HCT116 (cell line): ENCODE measurements around the gene TNFRSF18. TPM values are rescaled to one million over a fixed set of nuclear protein-coding genes. Genes with fewer than 3 reads are reported as not detected.

Experiments used
- ATAC-seq: fragments of 200-7000 bp; cut with Tn5 transposase; 2 replicates; pipeline ENCODE4 v1.9.1; 2020; ENCODE audit warnings: mild to moderate bottlenecking, moderate library complexity
- BruUV-seq: library from RNA; stranded (reverse); fragments of 400-500 nt; replicated peaks from 2 replicates; lab custom pipeline; 2021; lab: Mats Ljungman, UMichigan
- CTCF ChIA-PET: fragments of 300-600 bp; sonication (Branson Sonifier 250); formaldehyde crosslinking; loops from one replicate; lab custom pipeline; 2021; ENCODE audit warnings: antibody characterized with exemption; lab: Charles Lee
- POLR2A ChIA-PET: fragments of 300-600, 350-600 bp; sonication (Branson Sonifier 250); formaldehyde crosslinking; loops from one replicate; lab custom pipeline; 2021; ENCODE audit warnings: antibody characterized with exemption; lab: Charles Lee
- RAD21 ChIA-PET, 2 experiments: fragments of 300-600 bp; sonication (Branson Sonifier 250); formaldehyde crosslinking; loops; one replicate each; lab custom pipeline; 2023; ENCODE audit warnings: low total read pairs in 2 of 2; ENCODE audit not compliant: uncharacterized antibody in 2 of 2, unreplicated experiment in 2 of 2, low non-redundant PET in 1 of 2; lab: Charles Lee
- DNase-seq: peaks from one replicate; pipeline ENCODE4 v3.0.0-alpha.2; 2010; ENCODE audit warnings: low read depth, low spot score
- H2AFZ ChIP-seq: fragments of 200-600 bp; shearing (Covaris generic), sonication (generic); 2 replicates; pipeline ENCODE4 v1.6.1; 2017; ENCODE audit warnings: low read depth, mixed run types, mixed read lengths, antibody characterized with exemption, low read length; ENCODE audit not compliant: poor library complexity, severe bottlenecking
- H3K27ac ChIP-seq: 2 replicates; pipeline ENCODE4 v1.5.1; 2012; ENCODE audit warnings: low read depth, low read length
- H3K27me3 ChIP-seq: fragments of 200-600 bp; sonication (generic); 2 replicates; pipeline ENCODE4 v1.6.1; 2016; ENCODE audit warnings: mixed run types, low read length, mixed read lengths; ENCODE audit not compliant: insufficient read depth
- H3K36me3 ChIP-seq, 2 experiments: fragments of 200-500 bp in 1 of 2; fragments of 200-600 bp in 1 of 2; sonication (Bioruptor generic) in 1 of 2; sonication (generic) in 1 of 2; 2 replicates each; pipeline versions ENCODE4 v1.5.1 to v1.6.1; 2014 to 2016; ENCODE audit warnings: low read length in 2 of 2, inconsistent platforms in 1 of 2, mixed read lengths in 1 of 2, mixed run types in 1 of 2; ENCODE audit not compliant: insufficient read depth in 2 of 2, control insufficient read depth in 1 of 2
- H3K4me1 ChIP-seq, 2 experiments: fragments of 200-600 bp in 1 of 2; sonication (generic) in 1 of 2; 2 replicates each; pipeline versions ENCODE4 v1.5.1 to v1.6.1; 2012 to 2017; ENCODE audit warnings: low read length in 2 of 2, inconsistent platforms in 1 of 2, mild to moderate bottlenecking in 1 of 2, mixed read lengths in 1 of 2, mixed run types in 1 of 2, moderate library complexity in 1 of 2; ENCODE audit not compliant: insufficient read depth in 2 of 2, control insufficient read depth in 1 of 2
- H3K4me2 ChIP-seq: fragments of 200-600 bp; sonication (generic); 2 replicates; pipeline ENCODE4 v1.6.1; 2017; ENCODE audit warnings: mixed run types, low read length, mixed read lengths
- H3K4me3 ChIP-seq, 2 experiments: fragments of 200-600 bp in 1 of 2; sonication (generic) in 1 of 2; replicated peaks in 1 of 2; 2 replicates each; pipeline ENCODE4 v1.5.1; 2011 to 2016; ENCODE audit warnings: low read length in 2 of 2, control low read depth in 1 of 2, low read depth in 1 of 2, mild to moderate bottlenecking in 1 of 2, mixed read lengths in 1 of 2, mixed run types in 1 of 2
- H3K79me2 ChIP-seq: fragments of 200-600 bp; sonication (generic); 2 replicates; pipeline ENCODE4 v1.6.1; 2017; ENCODE audit warnings: mild to moderate bottlenecking, mixed run types, low read length, moderate library complexity, mixed read lengths; ENCODE audit not compliant: insufficient read depth
- H3K9ac ChIP-seq: fragments of 200-600 bp; sonication (generic); 2 replicates; pipeline ENCODE4 v1.6.1; 2016; ENCODE audit warnings: low read length, mixed read lengths
- H3K9me2 ChIP-seq: fragments of 200-600 bp; sonication (generic), shearing (Covaris generic); 2 replicates; pipeline ENCODE4 v1.6.1; 2017; ENCODE audit warnings: mixed run types, mild to moderate bottlenecking, moderate library complexity; ENCODE audit not compliant: insufficient read depth
- H3K9me3 ChIP-seq, 2 experiments: fragments of 200-500 bp in 1 of 2; fragments of 200-600 bp in 1 of 2; sonication (Bioruptor generic) in 1 of 2; sonication (generic) in 1 of 2; 2 replicates each; pipeline ENCODE4 v1.6.1; 2014 to 2017; ENCODE audit warnings: low read length in 2 of 2, mixed read lengths in 2 of 2, inconsistent platforms in 1 of 2, low read depth in 1 of 2, mild to moderate bottlenecking in 1 of 2, mixed run types in 1 of 2, moderate library complexity in 1 of 2; ENCODE audit not compliant: control insufficient read depth in 1 of 2, insufficient read depth in 1 of 2
- H4K20me1 ChIP-seq: fragments of 200-600 bp; sonication (generic), shearing (Covaris generic); 2 replicates; pipeline ENCODE4 v1.6.1; 2017; ENCODE audit warnings: mixed run types, mild to moderate bottlenecking, moderate library complexity; ENCODE audit not compliant: insufficient read depth
- CBX3 ChIP-seq: IDR thresholded peaks from 2 replicates; pipeline ENCODE4 v1.6.1; 2012; ENCODE audit warnings: low read depth
- ELF1 ChIP-seq: IDR thresholded peaks from 2 replicates; pipeline ENCODE4 v1.6.1; 2012; ENCODE audit warnings: low read depth, borderline replicate concordance
- FOSL1 ChIP-seq: IDR thresholded peaks from 2 replicates; pipeline ENCODE4 v1.6.1; 2012; ENCODE audit warnings: low read depth
- RAD21 ChIP-seq: IDR thresholded peaks from 2 replicates; pipeline ENCODE4 v1.6.1; 2012; ENCODE audit warnings: low read depth, mild to moderate bottlenecking
- SIN3A ChIP-seq: IDR thresholded peaks from 2 replicates; pipeline ENCODE4 v1.6.1; 2012; ENCODE audit warnings: low read depth
- SP1 ChIP-seq: IDR thresholded peaks from 2 replicates; pipeline ENCODE4 v1.6.1; 2012; ENCODE audit warnings: low read depth
- SRF ChIP-seq: IDR thresholded peaks from 2 replicates; pipeline ENCODE4 v1.6.1; 2012; ENCODE audit warnings: low read depth
- TCF7L2 ChIP-seq: IDR thresholded peaks from 2 replicates; pipeline ENCODE4 v1.7.0; 2011; ENCODE audit warnings: borderline replicate concordance, inconsistent platforms; ENCODE audit not compliant: insufficient read depth, insufficient read length; ENCODE audit errors: extremely low read depth
- YY1 ChIP-seq: IDR thresholded peaks from 2 replicates; pipeline ENCODE4 v1.6.1; 2011; ENCODE audit warnings: low read length, low read depth, moderate library complexity, mild to moderate bottlenecking; ENCODE audit not compliant: insufficient replicate concordance; ENCODE audit errors: extremely low read depth
- ZFX ChIP-seq: fragments of 450-650 bp; IDR thresholded peaks from 2 replicates; pipeline ENCODE4 v1.6.1; 2017
- ZNF274 ChIP-seq: fragments of 200-500 bp; sonication (Bioruptor generic); IDR thresholded peaks from 2 replicates; pipeline ENCODE4 v1.6.1; 2014; ENCODE audit warnings: mild to moderate bottlenecking, low read depth, low read length, inconsistent platforms
- intact Hi-C: fragments of 100-400 bp; cut with micrococcal nuclease; formaldehyde crosslinking; loops from 2 replicates; pipeline ENCODE4 v1.10.0; 2022
- total RNA-seq: library from RNA; stranded (reverse); gene quantifications from one replicate; pipeline ENCODE4 v1.2.1, GENCODE V29; 2021; ENCODE audit not compliant: unreplicated experiment
- TF ChIP-seq, protein P1 (sequence below), 3 experiments: fragments of 200-600 bp in 1 of 3; sonication (generic) in 1 of 3; IDR thresholded peaks in 2 of 3; conservative IDR thresholded peaks in 1 of 3; 2 replicates each; pipeline ENCODE4 v1.5.1; 2012 to 2017; ENCODE audit warnings: low read depth in 2 of 3, low read length in 2 of 3, antibody characterized with exemption in 1 of 3, borderline replicate concordance in 1 of 3, control low read depth in 1 of 3, mild to moderate bottlenecking in 1 of 3, mixed read lengths in 1 of 3, mixed run types in 1 of 3, moderate library complexity in 1 of 3; ENCODE audit not compliant: insufficient read depth in 1 of 3
- TF ChIP-seq, protein P2 (sequence below): IDR thresholded peaks from 2 replicates; pipeline ENCODE4 v1.6.1; 2012

The TNFRSF18 gene
- total RNA-seq, 1 experiment from 2014 or later: 56.2 TPM

DNA sequence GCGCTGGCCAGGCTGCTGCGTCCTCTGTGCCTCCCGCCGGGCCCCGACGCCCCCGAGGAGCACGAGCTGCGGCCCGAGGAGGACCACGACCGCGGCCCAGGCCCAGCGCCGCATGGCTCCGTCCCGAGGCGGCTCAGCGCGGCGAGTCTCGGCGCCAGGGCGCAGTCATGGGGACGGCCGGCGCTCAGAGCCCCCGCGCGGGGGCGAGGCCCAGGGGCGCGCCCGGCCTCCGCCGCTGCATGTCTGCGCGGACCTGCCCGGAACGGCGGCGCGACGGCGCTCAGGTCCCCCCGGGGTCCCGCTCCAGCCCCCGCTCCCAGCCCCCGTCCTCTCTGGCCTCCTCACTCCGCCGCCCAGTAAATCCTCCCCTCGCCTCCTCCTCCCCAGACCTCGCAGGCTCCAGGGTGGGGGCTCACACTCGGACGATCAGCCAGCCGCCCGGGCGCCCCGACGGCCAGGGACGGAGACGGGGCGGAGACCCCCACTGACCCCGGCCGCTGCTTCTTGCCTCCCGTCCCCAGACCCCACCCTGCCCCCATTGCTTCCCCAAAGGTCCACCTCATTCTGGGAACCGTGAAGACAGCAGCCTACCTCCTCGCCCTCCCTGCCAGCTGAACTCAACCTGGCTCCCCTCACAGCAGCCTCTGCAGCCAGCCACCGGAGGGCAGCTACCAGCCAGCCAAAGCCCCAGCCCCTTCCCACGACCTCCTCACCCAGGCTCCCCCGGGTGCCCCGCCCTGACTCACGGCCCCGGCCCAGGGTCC lies 40.4 kb upstream of the TNFRSF18 start, which contains the start of gene C1QTNF12:
Gene C1QTNF12, minus strand, starts transcription at position 146 of the 764 bp plus-strand sequence. Its CDS starts 32 bp downstream, at position 114.
- ChIA-PET RAD21 (no interaction called here), POLR2A (no interaction called here), CTCF (no interaction called here)
- no peak within 1 kb of the TSS for H3K9ac ChIP-seq
- H3K4me3 ChIP-seq: no peak within 1 kb of the TSS
- ATAC-seq: no peak
- no peaks in the 10 kb centered on the region for H3K36me3 ChIP-seq
- no peak for DNase-seq
- no peaks in the 10 kb centered on the region for H3K27me3 ChIP-seq
- BruUV-seq: no TSS peak
- no peak within 1 kb of the TSS; the same call in 1 of the 2 replicates for H3K27ac ChIP-seq
- H2AFZ ChIP-seq: no peak within 1 kb of the TSS
- H3K9me3 ChIP-seq: no peaks in the 10 kb centered on the region
- no peaks in the 10 kb centered on the region for H3K9me2 ChIP-seq
- no peak for TF ChIP-seq FOSL1
- H3K4me1 ChIP-seq: peaks cover 4 to 17% of the 10 kb centered on the region in 2 experiments; a peak in 3 of 4 replicates
- no peaks in the 10 kb centered on the region for H4K20me1 ChIP-seq
- H3K4me2 ChIP-seq: no peak within 1 kb of the TSS
- intact Hi-C loops: no loop called here
- H3K79me2 ChIP-seq: no peaks in the 10 kb centered on the region

DNA sequence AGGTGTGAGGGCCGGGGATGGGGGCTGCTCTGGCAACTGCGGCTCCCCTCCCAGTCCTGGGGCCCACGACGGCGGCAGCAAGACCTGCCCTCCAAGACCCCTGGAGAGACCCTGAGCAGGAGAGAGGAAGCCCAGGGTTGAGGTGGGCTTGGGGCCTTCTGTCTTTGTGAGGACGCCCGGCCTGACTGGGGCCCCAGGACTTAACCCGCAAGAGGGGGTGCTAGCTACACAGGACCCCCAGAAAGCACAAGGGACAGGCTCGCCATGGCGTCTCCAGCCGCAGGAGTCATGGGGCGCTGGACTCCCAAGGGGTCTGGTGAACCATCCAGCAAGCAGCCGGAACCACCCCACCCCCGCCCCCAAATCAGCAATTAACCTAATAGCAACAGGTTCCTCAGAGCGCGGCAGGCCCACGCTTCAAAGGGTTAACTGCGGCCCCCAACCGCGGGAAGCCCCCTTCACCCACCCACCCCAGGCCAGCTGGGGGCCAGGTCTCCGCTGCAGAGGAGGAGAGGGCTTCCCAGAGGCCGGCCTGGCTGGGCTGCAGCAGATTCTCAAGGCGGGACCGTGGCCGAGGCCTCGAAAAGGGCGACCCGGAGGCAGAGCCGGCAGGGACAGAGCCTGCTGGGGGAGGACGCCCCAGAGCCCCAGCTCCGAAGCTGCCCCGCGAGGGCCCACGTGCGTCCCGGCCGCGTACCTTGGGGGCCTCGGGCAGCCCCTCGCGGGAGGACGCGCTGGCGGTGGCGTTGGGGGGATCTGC lies 39.6 kb upstream of the TNFRSF18 start:
- H3K4me1 ChIP-seq: peaks cover 3 to 15% of the 10 kb centered on the region in 2 experiments; a peak in 3 of 4 replicates
- RAD21 ChIA-PET: no interaction called here
- intact Hi-C loops: no loop called here
- no peaks in the 10 kb centered on the region for H4K20me1 ChIP-seq
- no peak overlapping the region for H3K9ac ChIP-seq
- H3K27me3 ChIP-seq: no peaks in the 10 kb centered on the region
- no peak overlapping the region; the same call in 1 of the 2 replicates for H3K27ac ChIP-seq
- no peak overlapping the region for H3K4me2 ChIP-seq
- no peak for DNase-seq
- POLR2A ChIA-PET: no interaction called here
- no peak overlapping the region for H2AFZ ChIP-seq
- BruUV-seq: no TSS peak
- no peaks in the 10 kb centered on the region for H3K9me2 ChIP-seq
- H3K36me3 ChIP-seq: no peaks in the 10 kb centered on the region
- no peak overlapping the region for H3K4me3 ChIP-seq
- CTCF ChIA-PET: no interaction called here
- H3K9me3 ChIP-seq: no peaks in the 10 kb centered on the region
- no peak for ATAC-seq
- H3K79me2 ChIP-seq: no peaks in the 10 kb centered on the region
- TF ChIP-seq SP1 (no peak), ELF1 (no peak), FOSL1 (no peak), RAD21 (no peak), SIN3A (no peak), ZFX (no peak), CBX3 (no peak), ZNF274 (no peak), SRF (no peak), YY1 (no peak), TCF7L2 (no peak)
- TF ChIP-seq, protein P1, sequence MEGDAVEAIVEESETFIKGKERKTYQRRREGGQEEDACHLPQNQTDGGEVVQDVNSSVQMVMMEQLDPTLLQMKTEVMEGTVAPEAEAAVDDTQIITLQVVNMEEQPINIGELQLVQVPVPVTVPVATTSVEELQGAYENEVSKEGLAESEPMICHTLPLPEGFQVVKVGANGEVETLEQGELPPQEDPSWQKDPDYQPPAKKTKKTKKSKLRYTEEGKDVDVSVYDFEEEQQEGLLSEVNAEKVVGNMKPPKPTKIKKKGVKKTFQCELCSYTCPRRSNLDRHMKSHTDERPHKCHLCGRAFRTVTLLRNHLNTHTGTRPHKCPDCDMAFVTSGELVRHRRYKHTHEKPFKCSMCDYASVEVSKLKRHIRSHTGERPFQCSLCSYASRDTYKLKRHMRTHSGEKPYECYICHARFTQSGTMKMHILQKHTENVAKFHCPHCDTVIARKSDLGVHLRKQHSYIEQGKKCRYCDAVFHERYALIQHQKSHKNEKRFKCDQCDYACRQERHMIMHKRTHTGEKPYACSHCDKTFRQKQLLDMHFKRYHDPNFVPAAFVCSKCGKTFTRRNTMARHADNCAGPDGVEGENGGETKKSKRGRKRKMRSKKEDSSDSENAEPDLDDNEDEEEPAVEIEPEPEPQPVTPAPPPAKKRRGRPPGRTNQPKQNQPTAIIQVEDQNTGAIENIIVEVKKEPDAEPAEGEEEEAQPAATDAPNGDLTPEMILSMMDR (IDR thresholded peaks at IDR 0.05 in 2 of 3, conservative IDR thresholded peaks at IDR 0.05 in 1 of 3; ENCODE audit: borderline replicate concordance in 1 of 3, insufficient read depth in 1 of 3, low read depth in 2 of 3, low read length in 2 of 3): no peak
- TF ChIP-seq, protein P2, sequence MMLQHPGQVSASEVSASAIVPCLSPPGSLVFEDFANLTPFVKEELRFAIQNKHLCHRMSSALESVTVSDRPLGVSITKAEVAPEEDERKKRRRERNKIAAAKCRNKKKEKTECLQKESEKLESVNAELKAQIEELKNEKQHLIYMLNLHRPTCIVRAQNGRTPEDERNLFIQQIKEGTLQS: no peak
